H1 (cell line): ENCODE data around the gene PDHX. TPM values are rescaled to one million over a fixed set of nuclear protein-coding genes. Genes with fewer than 3 reads are reported as not detected.

Experiments
- CTCF ChIA-PET: fragments of 300-600 bp; sonication (Branson Sonifier 250); formaldehyde crosslinking; loops from one replicate; lab custom pipeline; 2021; ENCODE audit not compliant: partially characterized antibody; lab: Charles Lee
- POLR2A ChIA-PET: fragments of 300-600 bp; sonication (Branson Sonifier 250); formaldehyde crosslinking; loops from one replicate; lab custom pipeline; 2021; ENCODE audit warnings: inconsistent platforms; ENCODE audit not compliant: partially characterized antibody; lab: Charles Lee
- DNase-seq, 2 experiments: peaks; one replicate each; pipeline versions ENCODE4 v3.0.0 to v3.0.0-alpha.2; 2010 to 2022; ENCODE audit warnings: low spot score in 2 of 2, low read depth in 1 of 2, mixed read lengths in 1 of 2
- FAIRE-seq: peaks from 2 replicates; lab custom pipeline; 2011; peaks lifted over from hg19 to GRCh38; lab: Jason Lieb, UNC
- H2AFZ ChIP-seq: 2 replicates; pipeline ENCODE4 v1.8.1; 2012; ENCODE audit warnings: low read length, inconsistent platforms
- H2AK5ac ChIP-seq: 2 replicates; pipeline ENCODE4 v1.6.1; 2013; ENCODE audit warnings: low read depth, low read length
- H2BK120ac ChIP-seq: replicated peaks from 2 replicates; pipeline ENCODE3; 2013; ENCODE audit warnings: low read depth, low read length, inconsistent platforms
- H2BK12ac ChIP-seq: 2 replicates; pipeline ENCODE4 v1.6.1; 2013; ENCODE audit warnings: low read depth, low read length
- H2BK15ac ChIP-seq: 2 replicates; pipeline ENCODE4 v1.6.1; 2013; ENCODE audit warnings: low read length
- H2BK20ac ChIP-seq: 2 replicates; pipeline ENCODE4 v1.6.1; 2013; ENCODE audit warnings: low read length
- H2BK5ac ChIP-seq: 2 replicates; pipeline ENCODE4 v1.6.1; 2013; ENCODE audit warnings: low read depth, low read length
- H3K14ac ChIP-seq: 2 replicates; pipeline ENCODE4 v1.6.1; 2013; ENCODE audit warnings: inconsistent platforms; ENCODE audit not compliant: insufficient read length
- H3K18ac ChIP-seq: 2 replicates; pipeline ENCODE4 v1.6.1; 2013; ENCODE audit warnings: low read length; ENCODE audit errors: extremely low read depth
- H3K23ac ChIP-seq: 2 replicates; pipeline ENCODE4 v1.6.1; 2013; ENCODE audit warnings: inconsistent platforms; ENCODE audit not compliant: insufficient read length
- H3K23me2 ChIP-seq: 2 replicates; pipeline ENCODE4 v1.6.1; 2013; ENCODE audit warnings: low read depth, low read length
- H3K27ac ChIP-seq: 2 replicates; pipeline ENCODE4 v1.6.1; 2011; ENCODE audit warnings: low read depth, low read length, inconsistent platforms
- H3K27me3 ChIP-seq, 4 experiments: replicated peaks in 1 of 4; 1 replicate in 1 of 4; 2 replicates in 3 of 4; pipeline versions ENCODE4 v1.6.1 to v1.8.1; 2011 to 2013; ENCODE audit warnings: low read length in 3 of 4, mild to moderate bottlenecking in 3 of 4, inconsistent platforms in 2 of 4, mixed read lengths in 2 of 4, moderate library complexity in 1 of 4; ENCODE audit not compliant: control insufficient read depth in 3 of 4, insufficient read depth in 3 of 4; ENCODE audit errors: extremely low read depth in 1 of 4
- H3K36me3 ChIP-seq, 4 experiments: 2 replicates each; pipeline versions ENCODE4 v1.6.1 to v1.8.1; 2011 to 2013; ENCODE audit warnings: mild to moderate bottlenecking in 4 of 4, low read length in 3 of 4, moderate library complexity in 2 of 4, control low read depth in 1 of 4, inconsistent platforms in 1 of 4; ENCODE audit not compliant: insufficient read depth in 4 of 4, control insufficient read depth in 2 of 4
- H3K4ac ChIP-seq: replicated peaks from 2 replicates; pipeline ENCODE3; 2013; ENCODE audit warnings: low read length, low read depth, mixed read lengths, inconsistent platforms; ENCODE audit not compliant: insufficient read length
- H3K4me1 ChIP-seq, 4 experiments: replicated peaks in 1 of 4; 1 replicate in 1 of 4; 2 replicates in 3 of 4; pipeline versions ENCODE4 v1.6.1 to v1.8.1; 2011 to 2013; ENCODE audit warnings: low read length in 3 of 4, inconsistent platforms in 2 of 4, mixed read lengths in 1 of 4; ENCODE audit not compliant: insufficient read depth in 4 of 4, control insufficient read depth in 3 of 4
- H3K4me2 ChIP-seq, 2 experiments: 2 replicates each; pipeline versions ENCODE4 v1.6.1 to v1.8.1; 2011 to 2013; ENCODE audit warnings: low read depth in 2 of 2, low read length in 2 of 2, control low read depth in 1 of 2, inconsistent platforms in 1 of 2, mild to moderate bottlenecking in 1 of 2; ENCODE audit not compliant: insufficient read depth in 1 of 2
- H3K4me3 ChIP-seq, 4 experiments: fragments of 200-600, 300-600 bp in 1 of 4; sonication (generic), shearing (Covaris generic), sonication (Bioruptor Twin) in 1 of 4; 2 replicates each; pipeline versions ENCODE4 v1.5.1 to v1.8.1; 2011 to 2016; ENCODE audit warnings: low read length in 4 of 4, low read depth in 3 of 4, control low read depth in 2 of 4, inconsistent platforms in 2 of 4, mild to moderate bottlenecking in 2 of 4, mixed read lengths in 1 of 4, moderate library complexity in 1 of 4; ENCODE audit not compliant: insufficient read depth in 2 of 4; ENCODE audit errors: extremely low read depth in 1 of 4
- H3K56ac ChIP-seq: replicated peaks from 2 replicates; pipeline ENCODE3; 2013; ENCODE audit warnings: low read depth, mild to moderate bottlenecking, mixed read lengths, low read length, inconsistent platforms; ENCODE audit not compliant: insufficient read length
- H3K79me1 ChIP-seq: 2 replicates; pipeline ENCODE4 v1.6.1; 2013; ENCODE audit warnings: low read depth, low read length, control low read depth
- H3K79me2 ChIP-seq, 2 experiments: 2 replicates each; pipeline versions ENCODE4 v1.6.1 to v1.8.1; 2012 to 2013; ENCODE audit warnings: low read length in 2 of 2, mild to moderate bottlenecking in 2 of 2, inconsistent platforms in 1 of 2; ENCODE audit not compliant: insufficient read depth in 2 of 2, control insufficient read depth in 1 of 2
- H3K9ac ChIP-seq, 4 experiments: replicated peaks in 1 of 4; 1 replicate in 1 of 4; 2 replicates in 3 of 4; pipeline versions ENCODE4 v1.6.1 to v1.8.1; 2011 to 2013; ENCODE audit warnings: low read depth in 3 of 4, low read length in 3 of 4, control low read depth in 2 of 4, mild to moderate bottlenecking in 2 of 4, moderate library complexity in 2 of 4, inconsistent platforms in 1 of 4; ENCODE audit errors: extremely low read depth in 1 of 4
- H3K9me3 ChIP-seq, 2 experiments: 2 replicates each; pipeline versions ENCODE4 v1.6.1 to v1.8.1; 2012 to 2013; ENCODE audit warnings: mild to moderate bottlenecking in 2 of 2, moderate library complexity in 2 of 2, control low read depth in 1 of 2, inconsistent platforms in 1 of 2, low read depth in 1 of 2, low read length in 1 of 2, mixed read lengths in 1 of 2; ENCODE audit not compliant: insufficient read depth in 2 of 2
- H4K20me1 ChIP-seq, 2 experiments: replicated peaks in 1 of 2; 2 replicates each; pipeline versions ENCODE3 to v1.8.1; 2011 to 2013; ENCODE audit warnings: inconsistent platforms in 2 of 2, low read length in 2 of 2, mild to moderate bottlenecking in 1 of 2; ENCODE audit not compliant: insufficient read depth in 2 of 2, control insufficient read depth in 1 of 2
- H4K5ac ChIP-seq: 2 replicates; pipeline ENCODE4 v1.6.1; 2013; ENCODE audit warnings: low read length, low read depth, mixed read lengths, inconsistent platforms; ENCODE audit not compliant: insufficient read length
- H4K8ac ChIP-seq: 2 replicates; pipeline ENCODE4 v1.8.0; 2013; ENCODE audit warnings: mild to moderate bottlenecking, moderate library complexity, low read length, inconsistent platforms; ENCODE audit not compliant: insufficient read depth; ENCODE audit errors: extremely low read depth
- H4K91ac ChIP-seq: replicated peaks from 2 replicates; pipeline ENCODE3; 2013; ENCODE audit warnings: low read length, mixed read lengths, inconsistent platforms; ENCODE audit not compliant: insufficient read length
- ATF3 ChIP-seq: IDR thresholded peaks from 2 replicates; pipeline ENCODE4 v1.6.1; 2011; ENCODE audit warnings: low read depth, mild to moderate bottlenecking, low read length; ENCODE audit not compliant: insufficient read depth
- CEBPB ChIP-seq: IDR thresholded peaks from 2 replicates; pipeline ENCODE4 v1.6.1; 2012; ENCODE audit warnings: low read depth, low read length
- CREB1 ChIP-seq: IDR thresholded peaks from 2 replicates; pipeline ENCODE4 v1.6.1; 2012; ENCODE audit warnings: inconsistent platforms
- HDAC2 ChIP-seq, 2 experiments: fragments of 300-600 bp in 1 of 2; sonication (generic) in 1 of 2; IDR thresholded peaks; 2 replicates each; pipeline ENCODE4 v1.6.1; 2011 to 2012; ENCODE audit warnings: low read depth in 2 of 2, low read length in 2 of 2, mild to moderate bottlenecking in 2 of 2, moderate library complexity in 2 of 2, borderline replicate concordance in 1 of 2, inconsistent platforms in 1 of 2
- HDAC6 ChIP-seq: IDR thresholded peaks from one replicate; pipeline ENCODE4 v1.7.1; 2012; ENCODE audit warnings: low read depth, mild to moderate bottlenecking, inconsistent platforms, low read length, moderate library complexity
- JUN ChIP-seq: IDR thresholded peaks from 2 replicates; pipeline ENCODE4 v1.6.1; 2011; ENCODE audit warnings: low read depth, mild to moderate bottlenecking, improper control_type of control experiment, low read length
- MAX ChIP-seq: IDR thresholded peaks from 2 replicates; pipeline ENCODE4 v1.6.1; 2012; ENCODE audit warnings: inconsistent platforms
- NANOG ChIP-seq: IDR thresholded peaks from 2 replicates; pipeline ENCODE4 v1.6.1; 2011; ENCODE audit warnings: low read length, low read depth, mild to moderate bottlenecking, inconsistent platforms; ENCODE audit not compliant: insufficient read depth, poor library complexity, severe bottlenecking
- PHF8 ChIP-seq: fragments of 200-600 bp; sonication (generic); conservative IDR thresholded peaks from 2 replicates; pipeline ENCODE4 v1.7.1; 2012; ENCODE audit warnings: low read depth, mild to moderate bottlenecking, inconsistent platforms, low read length, moderate library complexity
- POLR2A ChIP-seq, 2 experiments: IDR thresholded peaks; 1 replicate in 1 of 2; 2 replicates in 1 of 2; pipeline ENCODE4 v1.6.1; 2011; ENCODE audit warnings: low read depth in 2 of 2, low read length in 2 of 2, mild to moderate bottlenecking in 2 of 2; ENCODE audit errors: control extremely low read depth in 1 of 2
- RNF2 ChIP-seq: fragments of 200-900, 300-1000 bp; sonication (generic); IDR thresholded peaks from 2 replicates; pipeline ENCODE4 v1.7.1; 2016; ENCODE audit warnings: borderline replicate concordance, low read depth, mild to moderate bottlenecking, antibody characterized with exemption, low read length; ENCODE audit not compliant: poor library complexity, severe bottlenecking; ENCODE audit errors: missing control alignments
- SP2 ChIP-seq: IDR thresholded peaks from 2 replicates; pipeline ENCODE4 v1.6.1; 2012; ENCODE audit warnings: mild to moderate bottlenecking, low read length, inconsistent platforms
- TBP ChIP-seq: IDR thresholded peaks from 2 replicates; pipeline ENCODE4 v1.6.1; 2011; ENCODE audit warnings: low read depth, low read length, improper control_type of control experiment
- TEAD4 ChIP-seq: IDR thresholded peaks from 2 replicates; pipeline ENCODE4 v1.6.1; 2012; ENCODE audit warnings: low read depth, low read length, inconsistent platforms, mixed read lengths
- WGBS, 2 experiments: shearing (Covaris generic) in 1 of 2; methylation state at CpG; one replicate each; pipeline versions ENCODE4 v1.1.6 to v1.1.7; 2013 to 2015; ENCODE audit warnings: low lambda C conversion rate in 2 of 2, mixed read lengths in 2 of 2, inconsistent platforms in 1 of 2, low coverage in 1 of 2, missing lambda C conversion rate in 1 of 2; ENCODE audit not compliant: insufficient replicate concordance in 2 of 2, insufficient coverage in 1 of 2, insufficient read length in 1 of 2; ENCODE audit errors: extremely low coverage in 1 of 2, missing lambda C conversion rate in 1 of 2; 5-methylcytosine and 5-hydroxymethylcytosine counted together
- polyA plus RNA-seq, 7 experiments: library from polyadenylated mRNA; depleted of rRNA in 3 of 7; stranded (reverse) in 5 of 7; unstranded in 2 of 7; fragments of >200 nt in 5 of 7; fragments of 200-250 nt in 2 of 7; gene quantifications; 1 replicate in 5 of 7; 2 replicates in 1 of 7; 4 replicates in 1 of 7; pipeline versions ENCODE4 v1.2.1 to v1.2.3, GENCODE V29; 2011 to 2013; ENCODE audit warnings: missing spikeins in 2 of 7, mixed read lengths in 2 of 7
- total RNA-seq: library from RNA; stranded (reverse); fragmentation: NEBNext Ultra II Directional; extraction: Animal tissue kit (Norgen Biotek cat#: 25700); gene quantifications from 2 replicates; pipeline ENCODE4 v1.2.1, GENCODE V29; 2021

Gene PDHX
- total and polyA plus RNA-seq, 2 of the 8 experiments (the other 6 are each of a cell fraction or from before 2014, with no cell fraction given), result 12.4 to 51.9 TPM

- Histone ChIP-seq H3K79me2 (no peaks in the 10 kb centered on the region), H3K79me1 (no peaks in the 10 kb centered on the region)
- POLR2A ChIA-PET, result no interaction called here
- TF ChIP-seq SP2 (no peak), CREB1 (no peak), TBP (no peak), HDAC2 (IDR thresholded peaks at IDR 0.05; ENCODE audit: borderline replicate concordance in 1 of 2, low read depth in 2 of 2, low read length in 2 of 2) (no peak), MAX (no peak), TEAD4 (no peak), CEBPB (no peak), ATF3 (no peak), HDAC6 (no peak), POLR2A (IDR thresholded peaks at IDR 0.05; ENCODE audit: control extremely low read depth in 1 of 2, low read depth in 2 of 2, low read length in 2 of 2) (no peak), RNF2 (no peak), NANOG (no peak), PHF8 (no peak), JUN (no peak)
- TF ChIP-seq, all 59 proteins: peak for 0
- H4K8ac ChIP-seq, result no peak overlapping the region
- H2BK15ac ChIP-seq, result no peak overlapping the region
- FAIRE-seq (no peak), DNase-seq (no peak)
- H3K4me1 ChIP-seq, result no peaks in the 10 kb centered on the region
- no peaks in the 10 kb centered on the region for H3K23me2 ChIP-seq
- no peaks in the 10 kb centered on the region for H4K20me1 ChIP-seq
- H2AK5ac ChIP-seq, result no peak overlapping the region
- no peaks in the 10 kb centered on the region for H3K27me3 ChIP-seq
- no peak overlapping the region for H3K9ac ChIP-seq
- H2BK120ac ChIP-seq, result no peak overlapping the region
- no peak overlapping the region for H3K56ac ChIP-seq
- no peak overlapping the region for H2AFZ ChIP-seq
- CTCF ChIA-PET, result interaction anchor here (0.6 to 1.0 kb wide), 3 partner anchors 12 to 385 kb away, joined by 3 to 5 read pairs (median 3); no protein-coding TSS in a partner anchor
- no peaks in the 10 kb centered on the region for H3K9me3 ChIP-seq
- no peak overlapping the region for H4K5ac ChIP-seq
- H3K4me3 ChIP-seq, result no peak overlapping the region
- 84% methylated on average over 2 of the region's 2 CpGs; no CpG with 5 or more reads in 1 of the 2 experiments for WGBS, 2 experiments
- no peak overlapping the region for H3K4me2 ChIP-seq
- H3K14ac ChIP-seq, result no peak overlapping the region
- H3K27ac ChIP-seq, result no peak overlapping the region
- no peak overlapping the region for H3K4ac ChIP-seq
- no peak overlapping the region for H3K23ac ChIP-seq
- no peak overlapping the region for H4K91ac ChIP-seq
- H2BK20ac ChIP-seq, result no peak overlapping the region
- no peak overlapping the region for H3K18ac ChIP-seq
- H3K36me3 ChIP-seq, result peaks cover 0 to 21% (median 2%) of the 10 kb centered on the region in 4 experiments; a peak in 3 of 8 replicates
- H2BK12ac ChIP-seq, result no peak overlapping the region
- H2BK5ac ChIP-seq, result no peak overlapping the region
Measured at GRCh38 chr11:34984514-34984913, 68.1 kb downstream of the PDHX start.
